GM18907 (cell line): ENCODE results near the gene ENTHD1.
A peak's percentile ranks its signal among the peaks of the same experiment; 100 is the strongest.
"Not testable (repeated sequence)": the region's sequence is repeated elsewhere in the genome, so short reads cannot be mapped to it uniquely, and the experiment has no call there.

Experiments
- ATAC-seq: cut with Tn5 transposase; IDR thresholded peaks from one replicate; pipeline ENCODE4 v1.9.1; 2021; ENCODE audit warnings: mild to moderate bottlenecking, moderate library complexity; ENCODE audit not compliant: unreplicated experiment

Gene ENTHD1

DNA sequence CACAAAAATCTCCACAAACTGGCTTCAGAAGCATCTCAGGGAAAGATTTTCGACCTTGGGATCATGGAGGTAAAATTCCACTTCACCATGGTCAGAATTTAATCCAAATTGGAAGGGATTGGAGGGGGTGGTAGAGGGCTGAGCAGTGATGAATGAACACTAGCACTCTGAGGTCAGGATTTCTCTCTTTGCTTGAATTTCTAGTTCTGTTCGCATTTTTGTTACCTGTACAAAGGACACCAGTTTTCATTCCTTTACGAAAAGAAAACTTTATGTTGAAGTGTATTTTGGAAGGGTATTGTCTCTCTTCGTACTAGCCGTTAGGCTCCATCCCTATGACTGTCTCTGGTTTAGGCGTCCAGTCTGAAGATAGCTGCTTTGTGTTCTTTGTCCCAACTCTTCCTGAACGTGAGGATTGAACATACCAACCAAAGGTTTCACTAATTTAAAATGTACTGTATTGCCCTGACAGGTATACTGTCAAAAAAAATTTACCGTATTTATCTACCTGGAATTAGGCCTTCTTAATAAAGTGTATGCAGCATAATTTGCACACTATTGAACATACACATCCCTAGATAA is 8.1 kb upstream of the ENTHD1 start:
- no peak for ATAC-seq

DNA sequence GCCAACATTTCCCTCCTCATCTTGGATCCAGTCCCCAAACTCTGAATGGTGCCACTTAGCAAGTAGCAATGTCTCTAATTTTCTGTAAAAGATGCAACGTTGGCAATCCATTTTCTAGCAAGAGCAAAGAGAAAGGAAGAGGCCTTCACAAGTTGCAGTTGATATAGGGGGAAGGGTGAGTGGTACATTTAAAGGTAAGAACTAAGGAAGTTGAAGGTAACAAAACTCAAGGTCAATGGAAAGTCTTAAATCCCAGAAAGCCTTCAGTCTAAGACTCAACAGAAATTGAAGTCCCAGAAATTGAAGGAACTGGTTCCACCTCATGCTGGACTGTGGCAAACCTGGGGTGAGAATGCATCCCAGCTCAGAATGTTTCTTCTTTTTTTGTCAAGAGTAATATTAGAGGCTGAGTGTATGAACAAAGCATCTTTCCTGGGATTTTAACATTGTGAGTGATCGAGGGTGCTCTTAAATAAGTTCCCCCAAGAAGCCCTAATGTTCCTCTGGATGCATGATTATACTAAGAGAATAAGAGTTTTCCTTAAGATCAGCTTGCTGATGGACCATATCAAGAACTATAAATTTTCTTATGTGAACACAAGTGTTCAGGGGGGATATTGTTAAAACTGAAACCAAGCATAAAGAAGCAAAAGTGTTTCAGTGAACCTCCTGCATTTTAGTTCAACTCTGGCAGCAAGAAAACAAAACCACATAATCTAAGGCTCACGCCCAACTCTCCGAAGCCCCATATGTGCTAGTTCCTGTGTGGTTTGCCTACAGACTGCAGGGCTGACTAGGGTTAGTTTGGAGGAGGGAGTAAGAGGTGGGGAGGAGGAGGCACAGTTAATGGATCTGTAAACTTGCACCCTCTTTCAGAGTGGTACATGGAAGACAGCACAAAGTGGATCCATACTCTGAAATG is 7.0 kb upstream of the ENTHD1 start, which contains the start of gene GRAP2:
Gene GRAP2 (plus strand): TSS at position 779 of the 922 bp plus-strand sequence. CDS start 46,023 bp downstream, outside the sequence.
- ATAC-seq: peak; percentile 62

DNA sequence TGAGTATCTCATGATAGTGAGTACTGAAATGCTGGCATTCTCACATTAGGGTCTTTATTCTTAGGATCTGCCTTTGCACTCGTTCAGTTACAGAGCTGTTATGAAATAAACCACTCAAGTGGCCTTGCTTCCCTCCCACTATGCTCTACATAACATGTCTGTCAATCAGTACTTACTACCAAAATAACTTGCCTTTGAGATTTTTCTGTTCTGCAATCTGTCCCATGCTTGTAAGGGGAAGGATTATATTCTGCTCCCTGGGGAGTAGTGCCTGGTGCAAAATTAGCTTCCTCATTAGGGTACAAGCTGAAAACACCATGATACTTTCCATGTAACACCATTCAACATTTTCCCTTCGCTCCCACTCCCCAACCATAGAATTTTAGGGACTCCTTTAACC is 5.4 kb upstream of the ENTHD1 start:
- peak; percentile 71 for ATAC-seq

DNA sequence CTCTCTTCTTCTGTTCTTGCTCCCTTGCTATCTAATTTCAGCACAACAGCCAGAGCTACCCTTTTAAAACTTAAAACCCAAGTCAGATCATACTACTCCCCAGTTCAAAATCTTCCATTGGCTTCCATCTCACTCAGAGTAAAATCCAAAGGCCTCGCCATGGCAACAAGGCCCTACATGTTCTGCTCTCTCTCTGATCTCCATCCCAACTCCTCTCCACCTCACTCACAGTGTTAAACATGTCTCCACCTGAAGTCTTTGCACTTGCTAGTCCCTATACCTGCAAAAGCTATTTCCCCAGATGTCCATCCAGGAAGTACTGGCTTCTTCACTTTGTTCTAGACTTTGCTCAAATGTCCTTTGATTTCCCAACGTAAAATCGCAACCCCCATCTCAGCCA is 4.3 kb upstream of the ENTHD1 start:
- ATAC-seq: no peak

DNA sequence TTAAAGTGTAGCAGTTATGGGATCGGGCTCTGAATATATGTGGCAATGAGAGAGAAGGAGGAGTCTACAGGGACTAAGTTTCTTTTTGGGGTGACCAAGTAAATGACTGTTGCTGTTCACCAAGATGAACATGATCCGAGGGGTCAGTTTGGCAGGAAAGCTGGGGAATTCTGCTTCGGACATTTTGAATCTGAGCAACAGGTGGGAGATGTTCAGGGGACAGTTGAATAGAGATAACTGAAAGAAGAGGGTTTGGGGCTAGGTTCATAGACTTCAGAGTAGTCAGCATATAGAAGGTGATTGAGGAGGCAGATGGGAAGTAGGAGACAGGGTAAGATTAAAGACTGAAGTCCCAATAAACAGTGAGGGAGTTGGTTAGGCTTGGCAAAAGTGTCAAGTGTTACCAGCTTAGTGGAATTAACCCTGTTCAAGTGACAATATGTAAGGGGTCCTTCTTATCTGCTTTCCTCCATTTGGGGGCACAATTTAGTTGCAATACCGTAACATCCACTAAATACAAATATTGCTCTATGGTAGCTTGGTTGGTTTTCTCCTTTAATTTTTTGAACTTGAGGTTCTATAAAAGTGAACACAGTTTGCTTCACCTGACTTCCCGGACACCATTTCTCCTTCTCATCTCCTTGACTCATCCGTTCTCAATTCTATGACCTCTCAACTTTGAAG is 2.9 kb upstream of the ENTHD1 start:
- ATAC-seq: no peak

DNA sequence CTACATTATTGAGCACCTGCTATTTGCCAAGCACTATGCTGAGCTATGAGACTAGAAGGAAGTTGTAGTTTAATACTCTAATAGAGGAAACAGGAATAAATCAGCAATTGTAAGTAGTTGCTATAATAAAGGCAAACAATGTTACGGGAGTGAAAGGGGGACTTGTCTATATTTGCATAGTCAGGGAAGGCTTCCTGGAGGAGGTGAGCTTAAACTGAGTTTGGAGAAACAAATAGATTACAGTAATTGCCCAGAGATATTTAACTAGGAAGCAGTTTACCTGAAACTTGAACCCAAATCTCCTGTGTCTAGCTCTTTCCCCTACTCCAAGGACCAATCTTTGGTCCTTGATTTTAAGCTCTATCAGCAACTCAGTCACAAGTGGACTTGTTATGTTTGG is 2.1 kb upstream of the ENTHD1 start:
- no peak for ATAC-seq

DNA sequence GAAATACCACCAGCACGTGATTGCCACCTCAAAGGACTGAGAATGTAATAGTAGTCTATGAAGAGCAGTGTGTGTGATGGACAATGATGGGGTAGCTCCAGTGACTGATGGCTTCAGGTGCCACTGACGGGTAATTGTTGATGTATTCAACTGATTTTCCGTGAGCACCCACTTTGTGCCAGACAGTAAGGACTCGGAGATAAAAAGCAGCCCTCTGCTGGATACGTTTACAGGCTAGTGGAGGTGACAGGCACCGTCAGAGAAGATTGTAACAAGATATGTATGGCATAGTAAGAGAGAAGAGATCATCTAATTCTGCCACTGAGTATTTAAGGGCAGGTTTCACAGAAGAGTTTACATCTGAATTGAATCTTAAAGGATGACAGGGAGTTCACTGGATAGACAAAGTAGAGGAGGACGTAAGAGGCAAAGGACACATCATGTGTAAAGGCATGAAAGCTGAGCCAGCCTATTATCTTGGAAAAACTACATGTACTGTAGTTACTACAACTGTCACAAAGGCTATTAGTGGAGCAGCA is 1.1 kb upstream of the ENTHD1 start:
- ATAC-seq: no peak

DNA sequence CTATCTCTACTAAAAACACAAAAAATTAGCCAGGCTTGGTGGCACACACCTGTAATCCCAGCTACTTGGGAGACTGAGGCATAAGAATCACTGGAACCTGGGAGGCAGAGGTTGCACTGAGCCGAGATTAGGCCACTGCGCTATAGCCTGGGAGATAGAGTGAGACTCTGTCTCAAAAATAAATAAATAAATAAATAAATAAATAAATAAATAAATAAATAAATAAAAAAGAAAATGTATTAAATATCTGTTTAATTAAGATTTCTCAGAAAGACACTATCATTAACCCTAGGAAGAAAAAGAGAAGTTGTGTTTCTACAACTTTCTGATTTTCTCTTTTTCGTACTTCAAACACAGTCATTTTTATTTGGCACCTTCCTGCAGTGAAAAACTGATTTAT is 3.6 kb downstream of the ENTHD1 start:
- not testable (repeated sequence) for ATAC-seq

DNA sequence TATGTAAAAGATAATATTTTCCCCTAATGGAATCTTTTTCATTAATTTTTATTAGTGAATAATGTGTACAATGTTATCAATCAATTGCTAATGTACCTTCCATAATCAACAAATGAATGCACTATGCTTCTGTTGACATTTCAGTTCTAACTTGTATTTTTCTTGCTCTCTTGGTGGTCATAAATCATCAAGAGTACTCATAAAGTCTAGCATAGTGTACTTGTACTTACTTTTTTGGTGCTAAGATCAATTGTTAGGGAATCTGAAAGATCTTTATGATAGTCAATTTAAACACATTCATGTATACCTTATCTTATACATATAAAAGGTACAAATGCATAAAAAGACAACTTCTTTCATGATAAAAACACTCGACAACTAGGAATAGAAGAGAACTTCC is 10.5 kb downstream of the ENTHD1 start:
- no peak for ATAC-seq

DNA sequence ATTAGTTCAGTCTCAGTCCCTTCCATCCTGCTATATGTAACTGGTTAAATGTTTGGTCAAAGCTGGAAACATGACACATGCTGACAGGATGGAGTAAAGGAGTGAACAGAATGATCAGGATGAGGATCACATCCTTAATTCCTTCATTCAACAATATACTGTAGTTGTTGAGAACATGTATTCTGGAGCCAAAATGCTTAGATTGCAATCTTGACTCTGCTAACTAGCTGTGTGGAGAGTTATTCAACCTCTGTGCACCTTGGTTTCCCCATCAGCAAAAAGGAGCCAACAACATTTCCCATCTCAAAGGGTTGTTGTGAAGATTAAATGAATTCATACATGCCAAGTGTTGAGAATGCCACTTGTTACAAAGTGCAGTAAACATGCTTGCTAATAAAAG is 12.8 kb downstream of the ENTHD1 start:
- ATAC-seq: no peak

DNA sequence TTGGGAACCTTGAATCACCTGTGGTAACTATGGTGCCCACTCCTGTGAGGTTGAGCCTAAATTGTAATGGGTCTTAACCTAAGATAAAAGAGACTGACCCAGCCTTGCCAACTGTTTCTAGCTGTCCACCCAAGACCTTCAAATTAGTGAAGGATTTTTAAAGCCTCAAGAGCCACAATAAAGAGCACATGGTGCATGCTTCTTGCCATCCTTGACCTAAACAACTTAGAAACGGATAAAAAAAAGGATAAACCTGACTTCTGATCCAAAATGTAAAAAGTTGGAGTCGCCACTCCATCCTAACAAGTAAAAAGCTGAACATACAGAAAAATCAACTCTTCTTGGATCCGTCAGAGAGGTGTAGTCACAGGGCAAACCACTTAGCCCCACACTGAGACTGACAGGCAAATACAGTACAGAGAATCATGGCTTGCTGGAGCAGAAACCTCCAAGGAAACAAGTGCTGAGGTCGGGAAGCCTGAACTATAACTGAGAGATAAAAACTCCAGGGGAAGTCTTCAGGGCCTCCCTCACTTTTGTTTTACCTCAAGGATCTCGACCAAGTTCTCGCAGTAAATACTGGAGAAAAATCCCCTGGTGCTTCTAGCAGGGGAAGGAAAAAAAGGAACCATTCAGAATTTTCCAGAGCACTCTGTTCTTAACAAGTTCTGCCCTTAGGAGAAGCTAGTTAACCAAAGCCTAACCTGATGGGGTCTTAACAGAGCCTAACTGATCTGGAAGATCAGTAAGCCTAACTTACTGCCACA is 16.3 kb downstream of the ENTHD1 start:
- ATAC-seq: no peak

DNA sequence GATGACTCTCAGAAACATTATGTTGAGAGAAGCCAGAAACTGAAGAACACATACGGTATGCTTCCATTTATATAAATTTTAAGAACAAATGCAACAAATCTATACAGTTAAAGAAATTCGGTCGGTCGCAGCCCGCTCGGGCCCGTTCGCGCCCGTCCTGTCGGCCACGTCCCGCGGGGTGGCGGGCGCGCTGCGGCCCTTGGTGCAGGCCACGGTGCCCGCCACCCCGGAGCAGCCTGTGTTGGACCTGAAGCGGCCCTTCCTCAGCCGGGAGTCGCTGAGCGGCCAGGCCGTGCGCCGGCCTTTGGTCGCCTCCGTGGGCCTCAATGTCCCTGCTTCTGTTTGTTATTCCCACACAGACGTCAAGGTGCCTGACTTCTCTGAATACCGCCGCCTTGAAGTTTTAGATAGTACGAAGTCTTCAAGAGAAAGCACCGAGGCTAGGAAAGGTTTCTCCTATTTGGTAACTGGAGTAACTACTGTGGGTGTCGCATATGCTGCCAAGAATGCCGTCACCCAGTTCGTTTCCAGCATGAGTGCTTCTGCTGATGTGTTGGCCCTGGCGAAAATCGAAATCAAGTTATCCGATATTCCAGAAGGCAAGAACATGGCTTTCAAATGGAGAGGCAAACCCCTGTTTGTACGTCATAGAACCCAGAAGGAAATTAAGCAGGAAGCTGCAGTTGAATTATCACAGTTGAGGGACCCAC is 18.2 kb downstream of the ENTHD1 start:
- not testable (repeated sequence) for ATAC-seq

DNA sequence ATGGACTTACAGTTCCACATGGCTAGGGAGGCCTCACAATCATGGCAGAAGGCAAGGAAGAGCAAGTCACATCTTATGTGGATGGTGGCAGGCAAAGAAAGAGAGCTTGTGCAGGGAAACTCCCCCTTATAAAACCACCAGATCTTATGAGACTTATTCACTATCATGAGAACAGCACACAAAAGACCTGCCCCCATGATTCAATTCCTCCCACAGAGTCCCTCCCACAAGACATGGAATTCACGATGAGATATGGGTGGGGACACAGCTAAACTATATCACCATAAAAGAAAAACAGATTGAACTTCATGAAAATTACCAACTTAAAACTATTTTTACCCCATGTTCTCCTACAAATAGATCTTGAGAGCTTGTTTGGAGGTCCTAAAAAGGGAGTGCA is 19.6 kb downstream of the ENTHD1 start:
- no peak for ATAC-seq

DNA sequence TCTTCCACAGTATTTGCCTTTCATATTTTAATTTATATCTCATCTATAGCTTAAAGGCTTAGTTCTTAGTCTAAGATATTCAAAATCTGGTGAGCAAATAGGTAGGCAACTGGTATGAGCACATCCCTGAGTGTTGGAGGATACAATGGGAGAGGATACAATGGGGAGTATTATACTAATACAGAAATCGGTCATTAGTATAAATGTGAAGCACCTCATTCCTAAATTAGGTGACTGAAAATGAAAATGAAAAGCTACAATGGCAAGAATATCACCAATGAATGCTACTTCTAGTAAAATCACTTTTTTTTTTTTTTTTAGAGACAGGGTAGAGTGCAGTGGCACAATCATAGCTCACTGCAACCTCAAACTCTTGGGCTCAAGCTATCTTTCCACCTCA is 21.0 kb downstream of the ENTHD1 start:
- ATAC-seq: no peak

DNA sequence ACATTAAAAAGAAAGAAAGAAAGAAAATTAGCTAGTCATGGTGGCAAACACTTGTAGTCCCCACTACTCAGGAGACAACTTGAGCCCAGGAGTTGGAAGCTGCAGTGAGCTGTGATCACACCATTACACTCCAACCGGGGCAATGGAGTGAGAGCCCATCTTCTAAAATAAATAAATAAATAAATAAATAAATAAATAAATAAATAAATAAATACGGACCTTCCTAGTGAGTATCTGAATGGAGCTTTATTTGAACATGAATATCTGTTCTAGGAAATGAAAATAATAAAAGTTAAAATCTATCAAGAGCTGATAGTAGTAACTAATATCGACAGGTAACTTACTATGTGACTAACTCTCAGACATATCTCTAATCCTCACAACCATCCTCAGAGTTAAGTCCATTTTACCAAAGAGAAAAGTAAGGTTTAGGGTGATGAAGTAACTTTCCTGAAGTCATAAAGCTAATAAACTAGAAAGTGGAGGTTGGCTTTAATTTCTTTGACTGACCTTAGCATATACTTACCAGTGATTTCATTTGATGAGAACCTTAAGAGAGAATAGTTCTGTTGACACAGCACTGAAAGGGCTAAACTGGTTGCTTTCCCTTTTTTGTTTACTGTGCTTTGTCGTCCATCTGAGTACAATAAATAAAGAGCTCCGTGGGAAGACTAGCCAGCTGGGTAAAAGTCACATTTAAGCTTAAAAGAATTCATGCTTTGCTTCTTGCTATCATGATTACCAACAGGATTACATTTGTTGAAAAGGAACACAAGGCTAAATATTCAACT is 22.4 kb downstream of the ENTHD1 start:
- no peak for ATAC-seq

DNA sequence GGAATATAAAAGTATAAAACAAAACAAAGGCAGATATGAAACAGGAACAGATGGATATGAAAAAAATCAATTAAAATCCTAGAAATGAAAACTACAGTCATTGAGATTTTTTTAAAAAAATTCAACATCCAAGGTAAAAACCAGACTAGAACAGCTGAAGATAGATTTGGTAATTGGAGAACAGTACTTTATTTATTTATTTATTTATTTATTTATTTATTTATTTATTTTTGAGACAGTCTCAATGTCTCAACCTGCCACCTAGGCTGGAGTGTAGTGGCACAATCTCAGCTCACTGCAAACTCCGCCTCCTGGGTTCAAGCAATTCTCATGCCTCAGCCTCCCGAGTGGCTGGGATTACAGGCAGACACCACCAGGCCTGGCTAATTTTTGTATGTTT is 23.8 kb downstream of the ENTHD1 start:
- ATAC-seq: not testable (repeated sequence)

DNA sequence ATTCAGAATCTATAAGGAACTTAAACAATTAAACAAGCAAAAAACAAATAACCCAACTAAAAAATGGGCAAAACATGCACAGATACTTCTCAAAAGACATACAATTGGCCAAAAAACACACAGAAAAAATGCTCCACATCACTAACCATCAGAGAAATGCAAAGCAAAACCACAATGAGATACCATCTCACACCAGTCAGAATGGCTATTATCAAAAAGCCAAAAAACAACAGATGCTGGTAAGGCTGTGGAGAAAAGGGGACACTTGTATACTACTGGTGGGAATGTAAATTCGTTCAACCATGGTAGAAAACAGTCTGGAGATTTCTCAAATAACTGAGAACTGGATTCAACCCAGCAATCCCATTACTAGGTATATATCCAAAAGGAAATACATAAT is 24.8 kb downstream of the ENTHD1 start:
- no peak for ATAC-seq

DNA sequence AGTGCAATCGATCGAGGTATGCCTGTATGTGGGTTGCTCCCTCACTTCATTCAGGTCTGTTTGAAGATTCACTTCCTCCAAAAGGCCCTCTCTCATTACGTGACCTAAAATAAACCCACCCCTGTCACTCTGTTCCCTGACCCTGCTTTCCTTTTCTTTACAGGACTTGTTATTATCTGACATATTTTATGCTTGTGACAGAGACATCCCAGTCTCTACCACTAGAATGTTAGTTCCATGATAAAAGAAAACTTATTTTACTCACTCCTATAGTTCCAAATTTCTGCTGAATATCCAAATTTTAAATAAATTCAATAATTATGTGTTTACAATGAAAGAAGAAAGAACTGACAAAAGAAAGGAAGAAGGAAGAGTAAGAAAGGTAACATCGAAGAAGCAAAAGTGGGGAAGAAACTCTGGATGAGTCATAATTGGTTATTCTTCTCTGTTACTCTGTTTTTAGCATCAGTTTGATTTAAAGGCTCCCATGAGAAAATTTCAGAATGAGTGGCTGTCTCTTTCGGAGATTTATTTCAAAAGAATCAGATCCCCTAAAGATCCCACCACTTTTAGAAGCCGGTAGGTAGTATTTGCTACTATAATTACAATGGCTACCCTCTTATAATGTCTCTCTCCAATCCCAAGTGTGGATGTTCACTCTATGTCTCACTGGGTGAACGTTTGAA is 33.5 kb downstream of the ENTHD1 start:
- ATAC-seq: no peak

DNA sequence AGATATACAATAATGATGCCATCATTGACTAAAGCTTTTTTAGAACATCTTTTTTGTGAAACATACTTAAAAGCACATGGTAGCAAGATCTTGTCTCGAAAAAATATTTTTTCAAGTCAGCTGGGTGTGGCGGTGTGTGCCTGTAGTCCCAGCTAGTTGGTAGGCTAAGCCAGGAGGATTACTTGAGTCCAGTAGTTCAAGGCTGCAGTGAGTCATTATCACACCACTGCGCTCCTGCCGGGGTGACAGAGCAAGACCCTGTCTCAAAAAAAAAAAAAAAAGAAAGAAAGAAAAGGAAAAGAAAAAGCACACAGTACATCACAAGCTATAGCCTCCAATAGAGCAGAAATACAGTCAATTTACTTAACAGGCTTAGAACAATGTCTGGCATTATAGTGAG is 37.0 kb downstream of the ENTHD1 start:
- ATAC-seq: no peak
